HCT116 (cell line): ENCODE results near the gene COL28A1. TPM values are rescaled to one million over a fixed set of nuclear protein-coding genes. Genes with fewer than 3 reads are reported as not detected.

Experiments used
- ATAC-seq: fragments of 200-7000 bp; cut with Tn5 transposase; 2 replicates; pipeline ENCODE4 v1.9.1; 2020; ENCODE audit warnings: mild to moderate bottlenecking, moderate library complexity
- BruUV-seq: library from RNA; stranded (reverse); fragments of 400-500 nt; replicated peaks from 2 replicates; lab custom pipeline; 2021; lab: Mats Ljungman, UMichigan
- CTCF ChIA-PET: fragments of 300-600 bp; sonication (Branson Sonifier 250); formaldehyde crosslinking; loops from one replicate; lab custom pipeline; 2021; ENCODE audit warnings: antibody characterized with exemption; lab: Charles Lee
- POLR2A ChIA-PET: fragments of 300-600, 350-600 bp; sonication (Branson Sonifier 250); formaldehyde crosslinking; loops from one replicate; lab custom pipeline; 2021; ENCODE audit warnings: antibody characterized with exemption; lab: Charles Lee
- RAD21 ChIA-PET, 2 experiments: fragments of 300-600 bp; sonication (Branson Sonifier 250); formaldehyde crosslinking; loops; one replicate each; lab custom pipeline; 2023; ENCODE audit warnings: low total read pairs in 2 of 2; ENCODE audit not compliant: uncharacterized antibody in 2 of 2, unreplicated experiment in 2 of 2, low non-redundant PET in 1 of 2; lab: Charles Lee
- DNase-seq: peaks from one replicate; pipeline ENCODE4 v3.0.0-alpha.2; 2010; ENCODE audit warnings: low read depth, low spot score
- H2AFZ ChIP-seq: fragments of 200-600 bp; shearing (Covaris generic), sonication (generic); 2 replicates; pipeline ENCODE4 v1.6.1; 2017; ENCODE audit warnings: low read depth, mixed run types, mixed read lengths, antibody characterized with exemption, low read length; ENCODE audit not compliant: poor library complexity, severe bottlenecking
- H3K27ac ChIP-seq: 2 replicates; pipeline ENCODE4 v1.5.1; 2012; ENCODE audit warnings: low read depth, low read length
- H3K27me3 ChIP-seq: fragments of 200-600 bp; sonication (generic); 2 replicates; pipeline ENCODE4 v1.6.1; 2016; ENCODE audit warnings: mixed run types, low read length, mixed read lengths; ENCODE audit not compliant: insufficient read depth
- H3K36me3 ChIP-seq, 2 experiments: fragments of 200-500 bp in 1 of 2; fragments of 200-600 bp in 1 of 2; sonication (Bioruptor generic) in 1 of 2; sonication (generic) in 1 of 2; 2 replicates each; pipeline versions ENCODE4 v1.5.1 to v1.6.1; 2014 to 2016; ENCODE audit warnings: low read length in 2 of 2, inconsistent platforms in 1 of 2, mixed read lengths in 1 of 2, mixed run types in 1 of 2; ENCODE audit not compliant: insufficient read depth in 2 of 2, control insufficient read depth in 1 of 2
- H3K4me1 ChIP-seq, 2 experiments: fragments of 200-600 bp in 1 of 2; sonication (generic) in 1 of 2; 2 replicates each; pipeline versions ENCODE4 v1.5.1 to v1.6.1; 2012 to 2017; ENCODE audit warnings: low read length in 2 of 2, inconsistent platforms in 1 of 2, mild to moderate bottlenecking in 1 of 2, mixed read lengths in 1 of 2, mixed run types in 1 of 2, moderate library complexity in 1 of 2; ENCODE audit not compliant: insufficient read depth in 2 of 2, control insufficient read depth in 1 of 2
- H3K4me2 ChIP-seq: fragments of 200-600 bp; sonication (generic); 2 replicates; pipeline ENCODE4 v1.6.1; 2017; ENCODE audit warnings: mixed run types, low read length, mixed read lengths
- H3K4me3 ChIP-seq, 2 experiments: fragments of 200-600 bp in 1 of 2; sonication (generic) in 1 of 2; replicated peaks in 1 of 2; 2 replicates each; pipeline ENCODE4 v1.5.1; 2011 to 2016; ENCODE audit warnings: low read length in 2 of 2, control low read depth in 1 of 2, low read depth in 1 of 2, mild to moderate bottlenecking in 1 of 2, mixed read lengths in 1 of 2, mixed run types in 1 of 2
- H3K79me2 ChIP-seq: fragments of 200-600 bp; sonication (generic); 2 replicates; pipeline ENCODE4 v1.6.1; 2017; ENCODE audit warnings: mild to moderate bottlenecking, mixed run types, low read length, moderate library complexity, mixed read lengths; ENCODE audit not compliant: insufficient read depth
- H3K9ac ChIP-seq: fragments of 200-600 bp; sonication (generic); 2 replicates; pipeline ENCODE4 v1.6.1; 2016; ENCODE audit warnings: low read length, mixed read lengths
- H3K9me2 ChIP-seq: fragments of 200-600 bp; sonication (generic), shearing (Covaris generic); 2 replicates; pipeline ENCODE4 v1.6.1; 2017; ENCODE audit warnings: mixed run types, mild to moderate bottlenecking, moderate library complexity; ENCODE audit not compliant: insufficient read depth
- H3K9me3 ChIP-seq, 2 experiments: fragments of 200-500 bp in 1 of 2; fragments of 200-600 bp in 1 of 2; sonication (Bioruptor generic) in 1 of 2; sonication (generic) in 1 of 2; 2 replicates each; pipeline ENCODE4 v1.6.1; 2014 to 2017; ENCODE audit warnings: low read length in 2 of 2, mixed read lengths in 2 of 2, inconsistent platforms in 1 of 2, low read depth in 1 of 2, mild to moderate bottlenecking in 1 of 2, mixed run types in 1 of 2, moderate library complexity in 1 of 2; ENCODE audit not compliant: control insufficient read depth in 1 of 2, insufficient read depth in 1 of 2
- H4K20me1 ChIP-seq: fragments of 200-600 bp; sonication (generic), shearing (Covaris generic); 2 replicates; pipeline ENCODE4 v1.6.1; 2017; ENCODE audit warnings: mixed run types, mild to moderate bottlenecking, moderate library complexity; ENCODE audit not compliant: insufficient read depth
- CBX3 ChIP-seq: IDR thresholded peaks from 2 replicates; pipeline ENCODE4 v1.6.1; 2012; ENCODE audit warnings: low read depth
- CEBPB ChIP-seq: IDR thresholded peaks from 2 replicates; pipeline ENCODE4 v1.6.1; 2012; ENCODE audit warnings: low read depth
- EGR1 ChIP-seq: IDR thresholded peaks from 2 replicates; pipeline ENCODE4 v1.6.1; 2012; ENCODE audit warnings: low read depth
- EZH2 ChIP-seq: fragments of 200-600 bp; sonication (generic); IDR thresholded peaks from 2 replicates; pipeline ENCODE4 v1.6.1; 2017; ENCODE audit warnings: antibody characterized with exemption, mixed run types
- EZH2phosphoT487 ChIP-seq: fragments of 200-600 bp; IDR thresholded peaks from 2 replicates; pipeline ENCODE4 v1.6.1; 2018; ENCODE audit warnings: antibody characterized with exemption, borderline replicate concordance
- FOSL1 ChIP-seq: IDR thresholded peaks from 2 replicates; pipeline ENCODE4 v1.6.1; 2012; ENCODE audit warnings: low read depth
- POLR2AphosphoS5 ChIP-seq: IDR thresholded peaks from 2 replicates; pipeline ENCODE4 v1.6.1; 2011; ENCODE audit warnings: mild to moderate bottlenecking, low read depth, low read length, moderate library complexity
- RAD21 ChIP-seq: IDR thresholded peaks from 2 replicates; pipeline ENCODE4 v1.6.1; 2012; ENCODE audit warnings: low read depth, mild to moderate bottlenecking
- SIN3A ChIP-seq: IDR thresholded peaks from 2 replicates; pipeline ENCODE4 v1.6.1; 2012; ENCODE audit warnings: low read depth
- SP1 ChIP-seq: IDR thresholded peaks from 2 replicates; pipeline ENCODE4 v1.6.1; 2012; ENCODE audit warnings: low read depth
- ZFX ChIP-seq: fragments of 450-650 bp; IDR thresholded peaks from 2 replicates; pipeline ENCODE4 v1.6.1; 2017
- ZNF274 ChIP-seq: fragments of 200-500 bp; sonication (Bioruptor generic); IDR thresholded peaks from 2 replicates; pipeline ENCODE4 v1.6.1; 2014; ENCODE audit warnings: mild to moderate bottlenecking, low read depth, low read length, inconsistent platforms
- intact Hi-C: fragments of 100-400 bp; cut with micrococcal nuclease; formaldehyde crosslinking; loops from 2 replicates; pipeline ENCODE4 v1.10.0; 2022
- total RNA-seq: library from RNA; stranded (reverse); gene quantifications from one replicate; pipeline ENCODE4 v1.2.1, GENCODE V29; 2021; ENCODE audit not compliant: unreplicated experiment
- TF ChIP-seq, protein P1 (sequence below): IDR thresholded peaks from 2 replicates; pipeline ENCODE4 v1.6.1; 2011; ENCODE audit warnings: mild to moderate bottlenecking, low read length, moderate library complexity; ENCODE audit not compliant: insufficient replicate concordance; ENCODE audit errors: extremely low read depth
- TF ChIP-seq, protein P2 (sequence below), 3 experiments: fragments of 200-600 bp in 1 of 3; sonication (generic) in 1 of 3; IDR thresholded peaks in 2 of 3; conservative IDR thresholded peaks in 1 of 3; 2 replicates each; pipeline ENCODE4 v1.5.1; 2012 to 2017; ENCODE audit warnings: low read depth in 2 of 3, low read length in 2 of 3, antibody characterized with exemption in 1 of 3, borderline replicate concordance in 1 of 3, control low read depth in 1 of 3, mild to moderate bottlenecking in 1 of 3, mixed read lengths in 1 of 3, mixed run types in 1 of 3, moderate library complexity in 1 of 3; ENCODE audit not compliant: insufficient read depth in 1 of 3
- TF ChIP-seq, protein P3 (sequence below): IDR thresholded peaks from 2 replicates; pipeline ENCODE4 v1.6.1; 2012

Gene COL28A1
- total RNA-seq, 1 experiment from 2014 or later = 0.12 TPM

DNA sequence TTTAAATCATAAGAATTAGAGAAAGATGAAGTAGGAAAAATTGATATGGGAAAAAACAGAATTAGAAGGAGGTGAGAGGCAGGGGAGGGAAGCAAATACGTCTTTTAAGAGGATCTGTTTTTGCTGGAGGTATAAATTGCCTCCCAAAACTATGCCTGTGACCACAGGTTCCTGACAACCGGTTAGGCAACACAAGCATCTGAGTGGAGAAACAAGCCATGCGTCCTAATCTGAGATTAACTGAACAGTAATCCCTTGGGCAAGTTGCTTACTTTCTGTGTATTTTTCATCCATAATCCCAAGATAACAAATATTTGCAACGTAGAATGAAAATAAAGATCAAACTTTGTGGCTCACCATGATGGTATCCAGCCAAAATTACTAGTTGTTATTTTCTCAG lies 204.2 kb downstream of the COL28A1 start:
- ATAC-seq = no peak
- Histone ChIP-seq H3K4me3 (no peak overlapping the region), H3K4me1 (no peaks in the 10 kb centered on the region), H3K36me3 (no peaks in the 10 kb centered on the region), H3K79me2 (no peaks in the 10 kb centered on the region), H2AFZ (peak overlapping the region; percentile 10), H3K4me2 (no peak overlapping the region), H3K27me3 (no peaks in the 10 kb centered on the region), H4K20me1 (no peaks in the 10 kb centered on the region), H3K9me2 (no peaks in the 10 kb centered on the region), H3K9ac (no peak overlapping the region), H3K9me3 (no peaks in the 10 kb centered on the region), H3K27ac (no peak overlapping the region)
- no peak for DNase-seq
- RAD21 ChIA-PET = no interaction called here
- no TSS peak for BruUV-seq
- intact Hi-C loops = no loop called here
- POLR2A ChIA-PET = no interaction called here
- TF ChIP-seq ZFX (no peak), POLR2AphosphoS5 (no peak), EGR1 (no peak), SIN3A (no peak), RAD21 (no peak), ZNF274 (no peak), EZH2phosphoT487 (no peak), CBX3 (no peak), FOSL1 (no peak), SP1 (no peak), CEBPB (no peak), EZH2 (no peak)
- TF ChIP-seq, protein P1, sequence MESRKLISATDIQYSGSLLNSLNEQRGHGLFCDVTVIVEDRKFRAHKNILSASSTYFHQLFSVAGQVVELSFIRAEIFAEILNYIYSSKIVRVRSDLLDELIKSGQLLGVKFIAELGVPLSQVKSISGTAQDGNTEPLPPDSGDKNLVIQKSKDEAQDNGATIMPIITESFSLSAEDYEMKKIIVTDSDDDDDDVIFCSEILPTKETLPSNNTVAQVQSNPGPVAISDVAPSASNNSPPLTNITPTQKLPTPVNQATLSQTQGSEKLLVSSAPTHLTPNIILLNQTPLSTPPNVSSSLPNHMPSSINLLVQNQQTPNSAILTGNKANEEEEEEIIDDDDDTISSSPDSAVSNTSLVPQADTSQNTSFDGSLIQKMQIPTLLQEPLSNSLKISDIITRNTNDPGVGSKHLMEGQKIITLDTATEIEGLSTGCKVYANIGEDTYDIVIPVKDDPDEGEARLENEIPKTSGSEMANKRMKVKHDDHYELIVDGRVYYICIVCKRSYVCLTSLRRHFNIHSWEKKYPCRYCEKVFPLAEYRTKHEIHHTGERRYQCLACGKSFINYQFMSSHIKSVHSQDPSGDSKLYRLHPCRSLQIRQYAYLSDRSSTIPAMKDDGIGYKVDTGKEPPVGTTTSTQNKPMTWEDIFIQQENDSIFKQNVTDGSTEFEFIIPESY = no peak
- TF ChIP-seq, protein P2, sequence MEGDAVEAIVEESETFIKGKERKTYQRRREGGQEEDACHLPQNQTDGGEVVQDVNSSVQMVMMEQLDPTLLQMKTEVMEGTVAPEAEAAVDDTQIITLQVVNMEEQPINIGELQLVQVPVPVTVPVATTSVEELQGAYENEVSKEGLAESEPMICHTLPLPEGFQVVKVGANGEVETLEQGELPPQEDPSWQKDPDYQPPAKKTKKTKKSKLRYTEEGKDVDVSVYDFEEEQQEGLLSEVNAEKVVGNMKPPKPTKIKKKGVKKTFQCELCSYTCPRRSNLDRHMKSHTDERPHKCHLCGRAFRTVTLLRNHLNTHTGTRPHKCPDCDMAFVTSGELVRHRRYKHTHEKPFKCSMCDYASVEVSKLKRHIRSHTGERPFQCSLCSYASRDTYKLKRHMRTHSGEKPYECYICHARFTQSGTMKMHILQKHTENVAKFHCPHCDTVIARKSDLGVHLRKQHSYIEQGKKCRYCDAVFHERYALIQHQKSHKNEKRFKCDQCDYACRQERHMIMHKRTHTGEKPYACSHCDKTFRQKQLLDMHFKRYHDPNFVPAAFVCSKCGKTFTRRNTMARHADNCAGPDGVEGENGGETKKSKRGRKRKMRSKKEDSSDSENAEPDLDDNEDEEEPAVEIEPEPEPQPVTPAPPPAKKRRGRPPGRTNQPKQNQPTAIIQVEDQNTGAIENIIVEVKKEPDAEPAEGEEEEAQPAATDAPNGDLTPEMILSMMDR (IDR thresholded peaks at IDR 0.05 in 2 of 3, conservative IDR thresholded peaks at IDR 0.05 in 1 of 3; ENCODE audit: borderline replicate concordance in 1 of 3, insufficient read depth in 1 of 3, low read depth in 2 of 3, low read length in 2 of 3) = no peak
- TF ChIP-seq, protein P3, sequence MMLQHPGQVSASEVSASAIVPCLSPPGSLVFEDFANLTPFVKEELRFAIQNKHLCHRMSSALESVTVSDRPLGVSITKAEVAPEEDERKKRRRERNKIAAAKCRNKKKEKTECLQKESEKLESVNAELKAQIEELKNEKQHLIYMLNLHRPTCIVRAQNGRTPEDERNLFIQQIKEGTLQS = no peak
- CTCF ChIA-PET = no interaction called here
